ENCODE results near the gene BPIFA1.

GRCh38 chr20:33257237-33257636 lies 21.4 kb downstream of the BPIFA1 start:
- TF ChIP-seq, protein P1, sequence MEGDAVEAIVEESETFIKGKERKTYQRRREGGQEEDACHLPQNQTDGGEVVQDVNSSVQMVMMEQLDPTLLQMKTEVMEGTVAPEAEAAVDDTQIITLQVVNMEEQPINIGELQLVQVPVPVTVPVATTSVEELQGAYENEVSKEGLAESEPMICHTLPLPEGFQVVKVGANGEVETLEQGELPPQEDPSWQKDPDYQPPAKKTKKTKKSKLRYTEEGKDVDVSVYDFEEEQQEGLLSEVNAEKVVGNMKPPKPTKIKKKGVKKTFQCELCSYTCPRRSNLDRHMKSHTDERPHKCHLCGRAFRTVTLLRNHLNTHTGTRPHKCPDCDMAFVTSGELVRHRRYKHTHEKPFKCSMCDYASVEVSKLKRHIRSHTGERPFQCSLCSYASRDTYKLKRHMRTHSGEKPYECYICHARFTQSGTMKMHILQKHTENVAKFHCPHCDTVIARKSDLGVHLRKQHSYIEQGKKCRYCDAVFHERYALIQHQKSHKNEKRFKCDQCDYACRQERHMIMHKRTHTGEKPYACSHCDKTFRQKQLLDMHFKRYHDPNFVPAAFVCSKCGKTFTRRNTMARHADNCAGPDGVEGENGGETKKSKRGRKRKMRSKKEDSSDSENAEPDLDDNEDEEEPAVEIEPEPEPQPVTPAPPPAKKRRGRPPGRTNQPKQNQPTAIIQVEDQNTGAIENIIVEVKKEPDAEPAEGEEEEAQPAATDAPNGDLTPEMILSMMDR (conservative IDR thresholded peaks at IDR 0.05; ENCODE audit: low read depth, low read length): no peak
- TF ChIP-seq EZH2 (IDR thresholded peaks at IDR 0.05; ENCODE audit: low read length, unreplicated experiment) (no peak), EZH2phosphoT487 (IDR thresholded peaks at IDR 0.05; ENCODE audit: borderline replicate concordance, low read length) (no peak)

Measured in PC-3 (cell line).